Measurements from ENCODE around the gene ZNF587. TPM values are rescaled to one million over a fixed set of nuclear protein-coding genes. Genes with fewer than 3 reads are reported as not detected.

The ZNF587 gene
- polyA plus RNA-seq, 1 donor (not counting 4 experiments of a cell fraction or from before 2014, with no cell fraction given): 14.0 TPM

GRCh38 chr19:57813919-57814504 lies 35.6 kb upstream of the ZNF587 start:
- Histone ChIP-seq H3K27ac (ENCODE audit: control insufficient read depth, insufficient read depth, low read length) (peak overlapping the region; percentile 71), H3K4me1 (ENCODE audit: control insufficient read depth, extremely low read depth, insufficient read depth, low read length) (peaks cover 5% of the 10 kb centered on the region), H3K36me3 (ENCODE audit: control insufficient read depth in 2 of 2, extremely low read depth in 1 of 2, insufficient read depth in 2 of 2, low read length in 2 of 2) (peaks cover 9 to 10% of the 10 kb centered on the region in 2 experiments), H3K4me3 (ENCODE audit: control insufficient read depth in 2 of 3, extremely low read depth in 1 of 3, insufficient read depth in 2 of 3, low read depth in 1 of 3, low read length in 3 of 3) (peak overlapping the region; percentile 79 to 94 (median 89)), H4K20me1 (ENCODE audit: control insufficient read depth, extremely low read depth, insufficient read depth, low read length) (no peaks in the 10 kb centered on the region), H3K4me2 (ENCODE audit: control insufficient read depth, extremely low read depth, insufficient read depth, low read depth, low read length) (peak overlapping the region; percentile 97), H3K27me3 (ENCODE audit: control insufficient read depth, extremely low read depth, insufficient read depth, low read length) (no peaks in the 10 kb centered on the region), H3K9me3 (ENCODE audit: control insufficient read depth, low read depth, low read length) (no peaks in the 10 kb centered on the region), H2AFZ (ENCODE audit: control insufficient read depth, low read length) (peak overlapping the region; percentile 82), H3K9ac (ENCODE audit: control insufficient read depth, extremely low read depth, insufficient read depth, low read length) (peak overlapping the region; percentile 85), H3K9me1 (ENCODE audit: control insufficient read depth, extremely low read depth, insufficient read depth, low read length) (no peaks in the 10 kb centered on the region), H3K79me2 (ENCODE audit: control insufficient read depth, insufficient read depth, low read length) (peaks cover 34% of the 10 kb centered on the region)
- DNase-seq (ENCODE audit: low read depth, low spot score) (no peak), FAIRE-seq (no peak)
- dilution Hi-C loops (cut with MboI; ENCODE audit: extremely low pct_ligation_motif_present, low sequenced_read_pairs): no loop called here
- no peak for TF ChIP-seq EZH2 (IDR thresholded peaks at IDR 0.05; ENCODE audit: low read length)
- TF ChIP-seq, protein P1, sequence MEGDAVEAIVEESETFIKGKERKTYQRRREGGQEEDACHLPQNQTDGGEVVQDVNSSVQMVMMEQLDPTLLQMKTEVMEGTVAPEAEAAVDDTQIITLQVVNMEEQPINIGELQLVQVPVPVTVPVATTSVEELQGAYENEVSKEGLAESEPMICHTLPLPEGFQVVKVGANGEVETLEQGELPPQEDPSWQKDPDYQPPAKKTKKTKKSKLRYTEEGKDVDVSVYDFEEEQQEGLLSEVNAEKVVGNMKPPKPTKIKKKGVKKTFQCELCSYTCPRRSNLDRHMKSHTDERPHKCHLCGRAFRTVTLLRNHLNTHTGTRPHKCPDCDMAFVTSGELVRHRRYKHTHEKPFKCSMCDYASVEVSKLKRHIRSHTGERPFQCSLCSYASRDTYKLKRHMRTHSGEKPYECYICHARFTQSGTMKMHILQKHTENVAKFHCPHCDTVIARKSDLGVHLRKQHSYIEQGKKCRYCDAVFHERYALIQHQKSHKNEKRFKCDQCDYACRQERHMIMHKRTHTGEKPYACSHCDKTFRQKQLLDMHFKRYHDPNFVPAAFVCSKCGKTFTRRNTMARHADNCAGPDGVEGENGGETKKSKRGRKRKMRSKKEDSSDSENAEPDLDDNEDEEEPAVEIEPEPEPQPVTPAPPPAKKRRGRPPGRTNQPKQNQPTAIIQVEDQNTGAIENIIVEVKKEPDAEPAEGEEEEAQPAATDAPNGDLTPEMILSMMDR (optimal IDR thresholded peaks at IDR 0.05 in 1 of 3, IDR thresholded peaks at IDR 0.05 in 1 of 3, conservative IDR thresholded peaks at IDR 0.05 in 1 of 3; ENCODE audit: extremely low read depth in 1 of 3, insufficient read depth in 2 of 3, low read length in 3 of 3): no peak

- Histone ChIP-seq H3K79me2 (ENCODE audit: control insufficient read depth, insufficient read depth, low read length) (peaks cover 34% of the 10 kb centered on the region), H2AFZ (ENCODE audit: control insufficient read depth, low read length) (peak within 1 kb of the TSS; percentile 82), H4K20me1 (ENCODE audit: control insufficient read depth, extremely low read depth, insufficient read depth, low read length) (no peaks in the 10 kb centered on the region), H3K36me3 (ENCODE audit: control insufficient read depth in 2 of 2, extremely low read depth in 1 of 2, insufficient read depth in 2 of 2, low read length in 2 of 2) (peaks cover 9 to 10% of the 10 kb centered on the region in 2 experiments), H3K9me3 (ENCODE audit: control insufficient read depth, low read depth, low read length) (no peaks in the 10 kb centered on the region), H3K9ac (ENCODE audit: control insufficient read depth, extremely low read depth, insufficient read depth, low read length) (peak within 1 kb of the TSS; percentile 85), H3K4me2 (ENCODE audit: control insufficient read depth, extremely low read depth, insufficient read depth, low read depth, low read length) (peak within 1 kb of the TSS; percentile 97), H3K9me1 (ENCODE audit: control insufficient read depth, extremely low read depth, insufficient read depth, low read length) (no peaks in the 10 kb centered on the region), H3K27ac (ENCODE audit: control insufficient read depth, insufficient read depth, low read length) (peak within 1 kb of the TSS; percentile 71), H3K4me3 (ENCODE audit: control insufficient read depth in 2 of 3, extremely low read depth in 1 of 3, insufficient read depth in 2 of 3, low read depth in 1 of 3, low read length in 3 of 3) (peak within 1 kb of the TSS; percentile 79 to 94 (median 89)), H3K27me3 (ENCODE audit: control insufficient read depth, extremely low read depth, insufficient read depth, low read length) (no peaks in the 10 kb centered on the region), H3K4me1 (ENCODE audit: control insufficient read depth, extremely low read depth, insufficient read depth, low read length) (peaks cover 5% of the 10 kb centered on the region)
- dilution Hi-C loops (cut with MboI; ENCODE audit: extremely low pct_ligation_motif_present, low sequenced_read_pairs): no loop called here
- TF ChIP-seq, protein P1 (optimal IDR thresholded peaks at IDR 0.05 in 1 of 3, IDR thresholded peaks at IDR 0.05 in 1 of 3, conservative IDR thresholded peaks at IDR 0.05 in 1 of 3; ENCODE audit: extremely low read depth in 1 of 3, insufficient read depth in 2 of 3, low read length in 3 of 3): no peak
- no peak for TF ChIP-seq EZH2 (IDR thresholded peaks at IDR 0.05; ENCODE audit: low read length)
- FAIRE-seq (peak; percentile 63), DNase-seq (ENCODE audit: low read depth, low spot score) (peak; percentile 81)
Observed at GRCh38 chr19:57814505-57815246, 35.0 kb upstream of the ZNF587 start, which contains the start of gene ZNF552. ZNF552 (minus strand) TSS chr19:57814913; CDS start chr19:57814743, 170 bp downstream.

Data from keratinocyte (primary cell).